ENCODE measurements around the gene THAP9.
"Not testable (repeated sequence)": the region's sequence is repeated elsewhere in the genome, so short reads cannot be mapped to it uniquely, and the experiment has no call there.

Gene THAP9

GRCh38 chr4:82861529-82861928 lies 39.0 kb upstream of the THAP9 start:
- no peak for DNase-seq (ENCODE audit: extremely low spot score)
- TF ChIP-seq FOXA1 (IDR thresholded peaks at IDR 0.05) (no peak), BHLHE40 (IDR thresholded peaks at IDR 0.05; ENCODE audit: borderline replicate concordance) (no peak), SP1 (IDR thresholded peaks at IDR 0.05) (no peak), FOXK2 (IDR thresholded peaks at IDR 0.05) (no peak), ARNT (IDR thresholded peaks at IDR 0.05) (no peak), ELF4 (IDR thresholded peaks at IDR 0.05) (no peak), L3MBTL2 (conservative IDR thresholded peaks at IDR 0.05) (no peak), CTBP1 (IDR thresholded peaks at IDR 0.05; ENCODE audit: borderline replicate concordance) (no peak), HDGF (IDR thresholded peaks at IDR 0.05; ENCODE audit: borderline replicate concordance) (no peak), FOXM1 (IDR thresholded peaks at IDR 0.05; ENCODE audit: borderline replicate concordance) (no peak), ZNF384 (IDR thresholded peaks at IDR 0.05) (no peak), NFRKB (IDR thresholded peaks at IDR 0.05) (no peak), PKNOX1 (IDR thresholded peaks at IDR 0.05) (no peak), SUZ12 (IDR thresholded peaks at IDR 0.05) (no peak)
- ChIA-PET POLR2A (interaction anchor here (1.5 kb wide), 1 partner anchor 39 kb away, joined by 4 read pairs; the partner anchor contains the start of gene THAP9), CTCF (interaction anchor here (0.6 to 2.1 kb wide), 2 partner anchors 10 to 127 kb away, joined by 5 to 8 read pairs; no protein-coding TSS in a partner anchor)

GRCh38 chr4:82864336-82864979 lies 36.1 kb upstream of the THAP9 start:
- no peak for TF ChIP-seq FOXM1 (IDR thresholded peaks at IDR 0.05; ENCODE audit: borderline replicate concordance)
- no peak for TF ChIP-seq LEF1 (IDR thresholded peaks at IDR 0.05; ENCODE audit: borderline replicate concordance)
- TF ChIP-seq L3MBTL2 (conservative IDR thresholded peaks at IDR 0.05) = no peak
- no peak for TF ChIP-seq BHLHE40 (IDR thresholded peaks at IDR 0.05; ENCODE audit: borderline replicate concordance)
- TF ChIP-seq SP1 (IDR thresholded peaks at IDR 0.05) = no peak
- TF ChIP-seq FOXK2 (IDR thresholded peaks at IDR 0.05) = no peak
- no peak for TF ChIP-seq PKNOX1 (IDR thresholded peaks at IDR 0.05)
- no peak for TF ChIP-seq ZNF384 (IDR thresholded peaks at IDR 0.05)
- no peak for TF ChIP-seq TARDBP (IDR thresholded peaks at IDR 0.05)
- TF ChIP-seq SUZ12 (IDR thresholded peaks at IDR 0.05) = no peak
- no peak for TF ChIP-seq ELF4 (IDR thresholded peaks at IDR 0.05)
- no peak for TF ChIP-seq FOXA1 (IDR thresholded peaks at IDR 0.05)
- TF ChIP-seq ARNT (IDR thresholded peaks at IDR 0.05) = no peak
- no peak for TF ChIP-seq CTBP1 (IDR thresholded peaks at IDR 0.05; ENCODE audit: borderline replicate concordance)
- no peak for TF ChIP-seq HDGF (IDR thresholded peaks at IDR 0.05; ENCODE audit: borderline replicate concordance)
- TF ChIP-seq NFRKB (IDR thresholded peaks at IDR 0.05) = no peak
- CTCF ChIA-PET = no interaction called here
- DNase-seq (ENCODE audit: extremely low spot score) = no peak
- POLR2A ChIA-PET = no interaction called here

- ChIA-PET CTCF (no interaction called here), POLR2A (no interaction called here)
- no peak for DNase-seq (ENCODE audit: extremely low spot score)
- TF ChIP-seq LEF1 (IDR thresholded peaks at IDR 0.05; ENCODE audit: borderline replicate concordance) = no peak
- no peak for TF ChIP-seq CTBP1 (IDR thresholded peaks at IDR 0.05; ENCODE audit: borderline replicate concordance)
- no peak for TF ChIP-seq NFRKB (IDR thresholded peaks at IDR 0.05)
- no peak for TF ChIP-seq ZNF384 (IDR thresholded peaks at IDR 0.05)
- no peak for TF ChIP-seq FOXM1 (IDR thresholded peaks at IDR 0.05; ENCODE audit: borderline replicate concordance)
- no peak for TF ChIP-seq SUZ12 (IDR thresholded peaks at IDR 0.05)
- TF ChIP-seq ELF4 (IDR thresholded peaks at IDR 0.05) = no peak
- TF ChIP-seq HDGF (IDR thresholded peaks at IDR 0.05; ENCODE audit: borderline replicate concordance) = no peak
- no peak for TF ChIP-seq FOXA1 (IDR thresholded peaks at IDR 0.05)
- TF ChIP-seq BHLHE40 (IDR thresholded peaks at IDR 0.05; ENCODE audit: borderline replicate concordance) = no peak
- no peak for TF ChIP-seq ARNT (IDR thresholded peaks at IDR 0.05)
- TF ChIP-seq PKNOX1 (IDR thresholded peaks at IDR 0.05) = no peak
- no peak for TF ChIP-seq SP1 (IDR thresholded peaks at IDR 0.05)
Observed at GRCh38 chr4:82865592-82865991, 34.9 kb upstream of the THAP9 start.

- CTCF ChIA-PET; DNase-seq (ENCODE audit: extremely low spot score); POLR2A ChIA-PET: not testable (repeated sequence)
Observed at GRCh38 chr4:82866033-82866432, 34.5 kb upstream of the THAP9 start.

- ChIA-PET POLR2A (no interaction called here), CTCF (no interaction called here)
- TF ChIP-seq CTBP1 (IDR thresholded peaks at IDR 0.05; ENCODE audit: borderline replicate concordance) = no peak
- TF ChIP-seq FOXA1 (IDR thresholded peaks at IDR 0.05) = no peak
- no peak for DNase-seq (ENCODE audit: extremely low spot score)
Observed at GRCh38 chr4:82866706-82867385, 33.7 kb upstream of the THAP9 start.

GRCh38 chr4:82868572-82868971 lies 32.0 kb upstream of the THAP9 start:
- no peak for DNase-seq (ENCODE audit: extremely low spot score)
- CTCF ChIA-PET = no interaction called here
- TF ChIP-seq ARNT (IDR thresholded peaks at IDR 0.05) (no peak), ZNF384 (IDR thresholded peaks at IDR 0.05) (no peak), SP1 (IDR thresholded peaks at IDR 0.05) (no peak), HDGF (IDR thresholded peaks at IDR 0.05; ENCODE audit: borderline replicate concordance) (no peak), FOXA1 (IDR thresholded peaks at IDR 0.05) (no peak), BHLHE40 (IDR thresholded peaks at IDR 0.05; ENCODE audit: borderline replicate concordance) (no peak), FOXM1 (IDR thresholded peaks at IDR 0.05; ENCODE audit: borderline replicate concordance) (no peak), CTBP1 (IDR thresholded peaks at IDR 0.05; ENCODE audit: borderline replicate concordance) (no peak), FOXK2 (IDR thresholded peaks at IDR 0.05) (no peak), TARDBP (IDR thresholded peaks at IDR 0.05) (no peak), PKNOX1 (IDR thresholded peaks at IDR 0.05) (no peak), SUZ12 (IDR thresholded peaks at IDR 0.05) (no peak), ELF4 (IDR thresholded peaks at IDR 0.05) (no peak), L3MBTL2 (conservative IDR thresholded peaks at IDR 0.05) (no peak), LEF1 (IDR thresholded peaks at IDR 0.05; ENCODE audit: borderline replicate concordance) (no peak), NFRKB (IDR thresholded peaks at IDR 0.05) (no peak)
- POLR2A ChIA-PET = no interaction called here
